Vagina (tissue), 2 donors: ENCODE data around the gene LITAFD.

Experiments
- CTCF ChIP-seq, 3 experiments: fragments of 450-650 bp in 2 of 3; fragments of 200-600 bp in 1 of 3; sonication (generic) in 1 of 3; IDR thresholded peaks; one replicate each; pipeline ENCODE4 v1.5.1; 2017 to 2019; ENCODE audit warnings: antibody characterized with exemption in 3 of 3, mild to moderate bottlenecking in 2 of 3, moderate library complexity in 2 of 3
- POLR2AphosphoS5 ChIP-seq, 2 donors: sonication (generic); formaldehyde crosslinking; IDR thresholded peaks; one replicate each; pipeline ENCODE4 v1.9.0; 2017; ENCODE audit warnings: antibody characterized with exemption in 2 of 2, mild to moderate bottlenecking in 2 of 2, low read depth in 1 of 2; ENCODE audit not compliant: insufficient read depth in 1 of 2

DNA sequence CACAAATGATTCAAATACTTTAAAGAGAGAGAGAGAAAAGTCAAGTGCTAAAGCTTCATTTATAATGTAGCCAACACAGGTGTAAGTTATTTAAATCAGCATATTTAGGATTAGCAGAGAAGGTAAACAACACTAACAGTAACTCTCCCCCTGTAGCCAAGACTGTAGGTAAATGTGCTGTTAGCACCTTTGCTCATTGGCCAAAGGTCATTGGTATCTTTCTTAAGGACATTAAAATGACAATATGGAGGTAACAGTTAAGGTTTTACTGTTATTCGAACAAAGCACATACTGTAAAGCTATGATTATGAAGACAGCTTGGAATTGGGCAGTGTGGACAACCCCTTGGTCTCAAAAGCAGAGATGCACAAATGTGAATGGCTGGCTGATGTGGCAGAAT is 28.7 kb downstream of the LITAFD start:
- TF ChIP-seq CTCF (IDR thresholded peaks at IDR 0.05) (no peak), POLR2AphosphoS5 (IDR thresholded peaks at IDR 0.05; ENCODE audit: insufficient read depth in 1 of 2, low read depth in 1 of 2) (no peak)
